HepG2 (cell line): Measurements from ENCODE around the gene TRAPPC3. TPM values are rescaled to one million over a fixed set of nuclear protein-coding genes. Genes with fewer than 3 reads are reported as not detected.
A peak's percentile ranks its signal among the peaks of the same experiment; 100 is the strongest.

Experiments
- ATAC-seq: fragments of 200-7000 bp; cut with Tn5 transposase; 3 replicates; pipeline ENCODE4 v1.9.1; 2020; ENCODE audit warnings: mild to moderate bottlenecking, moderate library complexity
- BruUV-seq: library from RNA; stranded (reverse); fragments of 400-500 nt; replicated peaks from 2 replicates; lab custom pipeline; 2021; lab: Mats Ljungman, UMichigan
- CTCF ChIA-PET: fragments of 300-600 bp; formaldehyde crosslinking; extraction: SDS; loops from one replicate; lab custom pipeline; 2021; ENCODE audit warnings: low total read pairs, inconsistent platforms, low intra/inter-chr PET ratio; lab: Yijun Ruan, JAX
- POLR2A ChIA-PET: fragments of 350-600 bp; sonication (Branson Sonifier 250); formaldehyde crosslinking; loops from one replicate; lab custom pipeline; 2020; ENCODE audit warnings: antibody characterized with exemption, inconsistent platforms; lab: Yijun Ruan, JAX
- DNase-seq: peaks from one replicate; pipeline ENCODE4 v3.0.0-alpha.2; 2015; ENCODE audit warnings: low spot score
- FAIRE-seq: peaks from 3 replicates; lab custom pipeline; 2011; peaks lifted over from hg19 to GRCh38; lab: Jason Lieb, UNC
- H2AFZ ChIP-seq: one replicate; pipeline ENCODE4 v1.6.1; 2011; ENCODE audit warnings: low read length, inconsistent platforms
- H3K27ac ChIP-seq: fragments of 300-600 bp; 3 replicates; pipeline ENCODE4 v1.8.0; 2011; ENCODE audit warnings: mixed run types, mild to moderate bottlenecking, mixed read lengths, low read length, inconsistent platforms; ENCODE audit not compliant: insufficient read depth; ENCODE audit errors: extremely low read length
- H3K27me3 ChIP-seq, 2 experiments: fragments of 200-600 bp in 1 of 2; 2 replicates in 1 of 2; 3 replicates in 1 of 2; pipeline versions ENCODE4 v1.6.0 to v1.8.0; 2011; ENCODE audit warnings: low read length in 2 of 2, mild to moderate bottlenecking in 2 of 2, moderate library complexity in 2 of 2, inconsistent platforms in 1 of 2; ENCODE audit not compliant: insufficient read depth in 2 of 2, control insufficient read depth in 1 of 2
- H3K36me3 ChIP-seq, 2 experiments: fragments of 200-600 bp in 1 of 2; replicated peaks in 1 of 2; 2 replicates in 1 of 2; 3 replicates in 1 of 2; pipeline versions ENCODE4 v1.5.1 to v1.8.0; 2011; ENCODE audit warnings: low read length in 2 of 2, inconsistent platforms in 1 of 2; ENCODE audit not compliant: insufficient read depth in 2 of 2, control insufficient read depth in 1 of 2
- H3K4me1 ChIP-seq: 2 replicates; pipeline ENCODE4 v1.5.1; 2012; ENCODE audit warnings: low read length, inconsistent platforms; ENCODE audit not compliant: insufficient read depth
- H3K4me2 ChIP-seq: 2 replicates; pipeline ENCODE4 v1.6.0; 2011; ENCODE audit warnings: low read depth, low read length, inconsistent platforms
- H3K4me3 ChIP-seq, 3 experiments: fragments of 200-600 bp in 1 of 3; sonication (generic), shearing (Covaris generic) in 1 of 3; replicated peaks in 1 of 3; 2 replicates each; pipeline ENCODE4 v1.5.1; 2011 to 2016; ENCODE audit warnings: low read length in 3 of 3, inconsistent platforms in 2 of 3, low read depth in 2 of 3, mild to moderate bottlenecking in 2 of 3, control low read depth in 1 of 3, mixed read lengths in 1 of 3; ENCODE audit not compliant: insufficient read depth in 1 of 3
- H3K79me2 ChIP-seq: one replicate; pipeline ENCODE4 v1.6.1; 2011; ENCODE audit warnings: low read length, inconsistent platforms; ENCODE audit not compliant: insufficient read depth
- H3K9ac ChIP-seq: 2 replicates; pipeline ENCODE4 v1.6.0; 2011; ENCODE audit warnings: mild to moderate bottlenecking, low read depth, low read length, inconsistent platforms; ENCODE audit not compliant: insufficient read depth
- H3K9me3 ChIP-seq: 2 replicates; pipeline ENCODE4 v1.5.1; 2012; ENCODE audit warnings: mild to moderate bottlenecking, low read length
- H4K20me1 ChIP-seq: 2 replicates; pipeline ENCODE4 v1.6.0; 2011; ENCODE audit warnings: inconsistent platforms, mild to moderate bottlenecking, low read length, moderate library complexity; ENCODE audit not compliant: insufficient read depth
- E2F2 ChIP-seq: sonication (generic); formaldehyde crosslinking; IDR thresholded peaks from 2 replicates; pipeline ENCODE4 v1.4.0; 2020; ENCODE audit warnings: missing genetic modification reagents, borderline replicate concordance
- IKZF5 ChIP-seq: IDR thresholded peaks from 2 replicates; pipeline ENCODE4 v1.6.1; 2018; ENCODE audit warnings: missing genetic modification reagents, mild to moderate bottlenecking, missing compliant biosample characterization
- MATR3 ChIP-seq: sonication (generic); formaldehyde crosslinking; IDR thresholded peaks from 2 replicates; pipeline ENCODE4 v1.4.0; 2020; ENCODE audit warnings: missing genetic modification reagents
- PATZ1 ChIP-seq: sonication (generic); formaldehyde crosslinking; IDR thresholded peaks from 2 replicates; pipeline ENCODE4 v1.4.0; 2020; ENCODE audit warnings: missing genetic modification reagents
- POLR2AphosphoS5 ChIP-seq: IDR thresholded peaks from 2 replicates; pipeline ENCODE4 v1.6.1; 2012; ENCODE audit warnings: low read depth, low read length
- REXO4 ChIP-seq: sonication (generic); formaldehyde crosslinking; IDR thresholded peaks from 2 replicates; pipeline ENCODE4 v1.8.0; 2022; ENCODE audit warnings: missing genetic modification reagents, mild to moderate bottlenecking, borderline replicate concordance
- TAF15 ChIP-seq: fragments of 200-400 bp; formaldehyde crosslinking; IDR thresholded peaks from one replicate; pipeline ENCODE4 v1.6.1; 2018; ENCODE audit warnings: mild to moderate bottlenecking, low read depth, low read length; ENCODE audit not compliant: poor library complexity, severe bottlenecking
- ZNF317 ChIP-seq: sonication (generic); formaldehyde crosslinking; IDR thresholded peaks from 2 replicates; pipeline ENCODE4 v1.5.0; 2020; ENCODE audit warnings: mild to moderate bottlenecking, missing genetic modification reagents
- ZNF468 ChIP-seq: sonication (generic); formaldehyde crosslinking; IDR thresholded peaks from 2 replicates; pipeline ENCODE4 v1.8.0; 2022; ENCODE audit warnings: mild to moderate bottlenecking, moderate library complexity, missing genetic modification reagents
- ZNF484 ChIP-seq: sonication (generic); formaldehyde crosslinking; IDR thresholded peaks from 2 replicates; pipeline ENCODE4 v1.5.1; 2020; ENCODE audit warnings: mild to moderate bottlenecking, low read depth, missing genetic modification reagents, borderline replicate concordance
- ZNF790 ChIP-seq: sonication (generic); formaldehyde crosslinking; IDR thresholded peaks from 2 replicates; pipeline ENCODE4 v1.8.0; 2022; ENCODE audit warnings: missing genetic modification reagents, mild to moderate bottlenecking, borderline replicate concordance
- WGBS: methylation state at CpG from one replicate; pipeline ENCODE4 v1.1.6; 2017; ENCODE audit warnings: low lambda C conversion rate; 5-methylcytosine and 5-hydroxymethylcytosine counted together
- in situ Hi-C: cut with HindIII; loops from 2 replicates; pipeline ENCODE4 v1.10.0; 2017; ENCODE audit warnings: low pct_unique_long_range_greater_than_20kb; ENCODE audit not compliant: extremely low pct_ligation_motif_present
- intact Hi-C: fragments of 100-400 bp; cut with micrococcal nuclease; formaldehyde crosslinking; loops from one replicate; pipeline ENCODE4 v1.10.0; 2022; ENCODE audit not compliant: unreplicated experiment
- polyA plus RNA-seq, 8 experiments: library from polyadenylated mRNA; depleted of rRNA in 3 of 8; stranded (reverse) in 7 of 8; unstranded in 1 of 8; fragments of >200 nt; fragmentation: Illumina TruSeq in 4 of 8; extraction: Trizol in 4 of 8; gene quantifications; 2 replicates each; pipeline versions ENCODE4 v1.2.1 to v1.2.3, GENCODE V29; 2011 to 2016; ENCODE audit warnings: low read depth in 4 of 8, missing spikeins in 1 of 8, mixed read lengths in 1 of 8; ENCODE audit not compliant: insufficient read depth in 1 of 8
- total RNA-seq, 5 experiments: library from RNA; depleted of rRNA; stranded (reverse); fragments of >200 nt; fragmentation: Illumina TruSeq; extraction: Trizol; gene quantifications; 2 replicates each; pipeline ENCODE4 v1.2.3, GENCODE V29; 2016; ENCODE audit warnings: low read depth in 1 of 5
- TF ChIP-seq, protein P1 (sequence below): sonication (generic); formaldehyde crosslinking; IDR thresholded peaks from 2 replicates; pipeline ENCODE4 v1.8.0; 2022; ENCODE audit warnings: low read depth, missing genetic modification reagents
- TF ChIP-seq, protein P2 (sequence below): fragments of 450-650 bp; IDR thresholded peaks from 2 replicates; pipeline ENCODE4 v1.6.1; 2017

The TRAPPC3 gene
- total and polyA plus RNA-seq, 2 of the 13 experiments (the other 11 are each of a cell fraction or from before 2014, with no cell fraction given), result 53.7 to 62.4 TPM

- Histone ChIP-seq H3K36me3 (no peaks in the 10 kb centered on the region), H3K27me3 (no peaks in the 10 kb centered on the region), H3K4me1 (peaks cover 10% of the 10 kb centered on the region; the same call in 1 of the 2 replicates), H2AFZ (peak overlapping the region; percentile 95), H4K20me1 (no peaks in the 10 kb centered on the region), H3K79me2 (no peaks in the 10 kb centered on the region), H3K27ac (peak overlapping the region; percentile 41), H3K9ac (peak overlapping the region; percentile 62), H3K4me2 (peak overlapping the region; percentile 94), H3K9me3 (no peaks in the 10 kb centered on the region), H3K4me3 (peak overlapping the region; percentile 22 to 72 (median 44); a peak in 5 of 6 replicates)
- ChIA-PET CTCF (interaction anchor here (0.7 to 3.3 kb wide), 7 partner anchors 19 to 97 kb away, joined by 3 to 43 read pairs (median 6); partner anchors contain the start of gene TRAPPC3), POLR2A (interaction anchor here (0.6 to 2.0 kb wide), 12 partner anchors 9 to 213 kb away, joined by 3 to 34 read pairs (median 4); partner anchors contain the start of genes MAP7D1, SH3D21, THRAP3 and TRAPPC3)
- ATAC-seq, result peak; percentile 96
- DNase-seq, result peak; percentile 87
- in situ Hi-C loops (loop anchor here (5.0 kb wide), 1 partner anchor 36 kb away; no protein-coding TSS in a partner anchor), intact Hi-C loops (loop anchor here (1.0 kb wide), 3 partner anchors 33 to 88 kb away; partner anchors contain the start of gene TRAPPC3)
- BruUV-seq, result no TSS peak
- 0% methylated on average over 7 of the region's 9 CpGs for WGBS
- peak; percentile 97 for FAIRE-seq
- TF ChIP-seq ZNF468 (CRISPR knock-in tag) (no peak), POLR2AphosphoS5 (no peak), ZNF317 (CRISPR knock-in tag) (no peak), PATZ1 (CRISPR knock-in tag) (peak; percentile 68), MATR3 (CRISPR knock-in tag) (no peak), E2F2 (no peak), IKZF5 (no peak), ZNF484 (CRISPR knock-in tag) (no peak), TAF15 (no peak), REXO4 (CRISPR knock-in tag) (no peak), ZNF790 (CRISPR knock-in tag) (no peak)
- TF ChIP-seq, protein P1, sequence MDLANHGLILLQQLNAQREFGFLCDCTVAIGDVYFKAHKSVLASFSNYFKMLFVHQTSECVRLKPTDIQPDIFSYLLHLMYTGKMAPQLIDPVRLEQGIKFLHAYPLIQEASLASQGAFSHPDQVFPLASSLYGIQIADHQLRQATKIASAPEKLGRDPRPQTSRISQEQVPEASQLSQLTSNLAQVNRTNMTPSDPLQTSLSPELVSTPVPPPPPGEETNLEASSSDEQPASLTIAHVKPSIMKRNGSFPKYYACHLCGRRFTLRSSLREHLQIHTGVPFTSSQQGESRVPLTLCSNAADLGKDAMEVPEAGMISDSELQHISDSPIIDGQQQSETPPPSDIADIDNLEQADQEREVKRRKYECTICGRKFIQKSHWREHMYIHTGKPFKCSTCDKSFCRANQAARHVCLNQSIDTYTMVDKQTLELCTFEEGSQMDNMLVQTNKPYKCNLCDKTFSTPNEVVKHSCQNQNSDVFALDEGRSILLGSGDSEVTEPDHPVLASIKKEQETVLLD, result no peak
- TF ChIP-seq, protein P2, sequence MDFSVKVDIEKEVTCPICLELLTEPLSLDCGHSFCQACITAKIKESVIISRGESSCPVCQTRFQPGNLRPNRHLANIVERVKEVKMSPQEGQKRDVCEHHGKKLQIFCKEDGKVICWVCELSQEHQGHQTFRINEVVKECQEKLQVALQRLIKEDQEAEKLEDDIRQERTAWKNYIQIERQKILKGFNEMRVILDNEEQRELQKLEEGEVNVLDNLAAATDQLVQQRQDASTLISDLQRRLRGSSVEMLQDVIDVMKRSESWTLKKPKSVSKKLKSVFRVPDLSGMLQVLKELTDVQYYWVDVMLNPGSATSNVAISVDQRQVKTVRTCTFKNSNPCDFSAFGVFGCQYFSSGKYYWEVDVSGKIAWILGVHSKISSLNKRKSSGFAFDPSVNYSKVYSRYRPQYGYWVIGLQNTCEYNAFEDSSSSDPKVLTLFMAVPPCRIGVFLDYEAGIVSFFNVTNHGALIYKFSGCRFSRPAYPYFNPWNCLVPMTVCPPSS, result no peak
Observed at GRCh38 chr1:36187800-36188593, 38.7 kb upstream of the TRAPPC3 start.
